HL-60 (cell line): ENCODE measurements around the gene PDS5B.

ENCODE experiments used
- CTCF ChIP-seq: IDR thresholded peaks from one replicate; pipeline ENCODE4 v1.5.1; 2011; ENCODE audit warnings: low read length, control low read depth, inconsistent platforms; ENCODE audit not compliant: insufficient read depth
- GABPA ChIP-seq: IDR thresholded peaks from 2 replicates; pipeline ENCODE4 v1.6.1; 2012; ENCODE audit warnings: low read depth
- POLR2AphosphoS5 ChIP-seq: IDR thresholded peaks from 2 replicates; pipeline ENCODE4 v1.6.1; 2012; ENCODE audit warnings: low read depth
- REST ChIP-seq: IDR thresholded peaks from 2 replicates; pipeline ENCODE4 v1.6.1; 2012; ENCODE audit warnings: low read depth; ENCODE audit not compliant: insufficient replicate concordance
- SPI1 ChIP-seq: IDR thresholded peaks from 2 replicates; pipeline ENCODE4 v1.6.1; 2012; ENCODE audit warnings: low read depth, mild to moderate bottlenecking, borderline replicate concordance

GRCh38 chr13:32752997-32753606, 166.8 kb downstream of the PDS5B start:
- TF ChIP-seq REST = no peak
- TF ChIP-seq CTCF = no peak
- TF ChIP-seq GABPA = no peak
- TF ChIP-seq POLR2AphosphoS5 = no peak
- TF ChIP-seq SPI1 = no peak
